ENCODE results near the gene ZNF441.

GRCh38 chr19:11807099-11807380 lies 40.2 kb downstream of the ZNF441 start:
- TF ChIP-seq, protein P1, sequence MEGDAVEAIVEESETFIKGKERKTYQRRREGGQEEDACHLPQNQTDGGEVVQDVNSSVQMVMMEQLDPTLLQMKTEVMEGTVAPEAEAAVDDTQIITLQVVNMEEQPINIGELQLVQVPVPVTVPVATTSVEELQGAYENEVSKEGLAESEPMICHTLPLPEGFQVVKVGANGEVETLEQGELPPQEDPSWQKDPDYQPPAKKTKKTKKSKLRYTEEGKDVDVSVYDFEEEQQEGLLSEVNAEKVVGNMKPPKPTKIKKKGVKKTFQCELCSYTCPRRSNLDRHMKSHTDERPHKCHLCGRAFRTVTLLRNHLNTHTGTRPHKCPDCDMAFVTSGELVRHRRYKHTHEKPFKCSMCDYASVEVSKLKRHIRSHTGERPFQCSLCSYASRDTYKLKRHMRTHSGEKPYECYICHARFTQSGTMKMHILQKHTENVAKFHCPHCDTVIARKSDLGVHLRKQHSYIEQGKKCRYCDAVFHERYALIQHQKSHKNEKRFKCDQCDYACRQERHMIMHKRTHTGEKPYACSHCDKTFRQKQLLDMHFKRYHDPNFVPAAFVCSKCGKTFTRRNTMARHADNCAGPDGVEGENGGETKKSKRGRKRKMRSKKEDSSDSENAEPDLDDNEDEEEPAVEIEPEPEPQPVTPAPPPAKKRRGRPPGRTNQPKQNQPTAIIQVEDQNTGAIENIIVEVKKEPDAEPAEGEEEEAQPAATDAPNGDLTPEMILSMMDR (conservative IDR thresholded peaks at IDR 0.05; ENCODE audit: low read depth, low read length), result no peak
- no peak for TF ChIP-seq POLR2A (IDR thresholded peaks at IDR 0.05; ENCODE audit: low read depth, low read length)
- TF ChIP-seq, protein P2, sequence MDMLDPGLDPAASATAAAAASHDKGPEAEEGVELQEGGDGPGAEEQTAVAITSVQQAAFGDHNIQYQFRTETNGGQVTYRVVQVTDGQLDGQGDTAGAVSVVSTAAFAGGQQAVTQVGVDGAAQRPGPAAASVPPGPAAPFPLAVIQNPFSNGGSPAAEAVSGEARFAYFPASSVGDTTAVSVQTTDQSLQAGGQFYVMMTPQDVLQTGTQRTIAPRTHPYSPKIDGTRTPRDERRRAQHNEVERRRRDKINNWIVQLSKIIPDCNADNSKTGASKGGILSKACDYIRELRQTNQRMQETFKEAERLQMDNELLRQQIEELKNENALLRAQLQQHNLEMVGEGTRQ (IDR thresholded peaks at IDR 0.05; ENCODE audit: low read depth, low read length), result no peak
